ENCODE data around the gene PSMC4. TPM values are rescaled to one million over a fixed set of nuclear protein-coding genes. Genes with fewer than 3 reads are reported as not detected.

The PSMC4 gene
- total RNA-seq, 1 donor from 2014 or later = 91.1 TPM

DNA sequence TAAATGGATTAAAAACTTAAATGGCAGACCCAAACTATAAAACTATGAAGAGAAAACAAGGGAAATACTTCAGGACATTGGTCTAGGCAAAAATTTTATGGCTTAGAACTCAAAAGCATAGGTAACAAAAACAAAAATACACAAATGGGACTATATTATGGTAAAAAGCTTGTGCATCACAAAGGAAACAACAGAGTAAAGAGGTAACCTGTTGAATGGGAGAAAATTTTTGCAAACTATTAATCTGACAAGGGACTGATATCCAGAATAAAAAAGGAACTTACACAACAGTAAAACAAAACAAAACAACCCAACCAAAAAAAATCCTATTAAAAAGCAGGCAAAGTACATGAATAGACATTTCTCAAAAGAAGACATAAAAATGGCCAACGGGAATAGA is 16.6 kb downstream of the PSMC4 start:
- no peak for DNase-seq (ENCODE audit: low spot score)

DNA sequence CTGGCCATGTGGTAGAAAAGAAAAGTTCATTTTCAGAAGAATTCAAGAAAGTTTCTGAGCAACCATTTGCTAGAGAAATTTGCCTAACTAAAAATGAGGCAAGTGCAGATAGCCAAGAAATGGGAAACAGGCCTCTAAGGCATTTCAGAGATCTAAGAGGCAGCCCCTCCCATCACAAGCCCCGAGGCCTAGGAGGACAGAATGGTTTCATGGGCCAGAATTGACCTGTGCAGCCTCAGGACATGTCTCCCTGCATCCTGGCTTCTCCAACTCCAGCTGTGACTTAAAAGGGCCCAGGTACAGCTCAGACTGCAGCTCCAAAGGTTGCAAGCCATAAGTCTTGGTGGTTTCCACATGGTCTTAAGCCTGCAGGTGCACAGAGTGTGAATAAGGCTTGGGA is 22.6 kb downstream of the PSMC4 start:
- DNase-seq (ENCODE audit: low spot score) = no peak

DNA sequence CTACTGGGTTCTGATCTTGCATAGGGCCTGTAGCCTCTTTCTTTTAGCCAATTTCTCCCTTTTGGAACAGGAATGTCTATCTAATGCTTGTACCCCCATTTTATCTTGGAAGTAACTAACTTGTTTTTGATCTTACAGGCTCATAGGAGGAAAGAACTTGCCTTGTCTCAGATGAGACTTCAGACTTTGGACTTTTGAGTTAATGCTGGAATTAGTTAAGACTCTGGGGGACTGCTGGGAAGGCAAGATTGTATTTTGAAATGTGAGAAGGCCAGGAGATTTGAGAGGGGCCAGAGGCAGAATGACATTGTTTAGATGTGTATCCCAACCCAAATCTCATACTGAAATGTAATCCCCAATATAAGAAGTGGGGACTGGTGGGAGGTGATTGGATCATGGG is 23.4 kb downstream of the PSMC4 start:
- DNase-seq (ENCODE audit: low spot score) = no peak

DNA sequence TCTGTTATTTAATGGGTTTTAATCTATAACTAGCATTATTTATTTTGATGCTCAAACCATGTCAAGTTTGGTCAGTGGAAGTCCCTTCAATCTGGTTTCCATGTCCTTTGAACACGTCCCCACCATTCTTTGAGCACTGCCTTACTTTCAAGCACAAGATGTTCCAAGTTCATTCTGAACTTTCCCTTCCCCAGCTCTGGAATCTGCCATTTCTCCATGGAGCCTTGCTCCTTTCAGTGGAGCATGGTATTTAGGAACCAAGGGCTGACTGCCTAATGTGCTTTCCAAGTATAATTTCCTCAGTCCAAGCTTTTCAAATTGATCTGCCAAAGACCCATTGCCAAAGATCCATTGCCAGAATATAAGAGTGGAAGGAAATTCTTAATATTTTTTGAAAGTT is 24.8 kb downstream of the PSMC4 start:
- DNase-seq (ENCODE audit: low spot score) = no peak

DNA sequence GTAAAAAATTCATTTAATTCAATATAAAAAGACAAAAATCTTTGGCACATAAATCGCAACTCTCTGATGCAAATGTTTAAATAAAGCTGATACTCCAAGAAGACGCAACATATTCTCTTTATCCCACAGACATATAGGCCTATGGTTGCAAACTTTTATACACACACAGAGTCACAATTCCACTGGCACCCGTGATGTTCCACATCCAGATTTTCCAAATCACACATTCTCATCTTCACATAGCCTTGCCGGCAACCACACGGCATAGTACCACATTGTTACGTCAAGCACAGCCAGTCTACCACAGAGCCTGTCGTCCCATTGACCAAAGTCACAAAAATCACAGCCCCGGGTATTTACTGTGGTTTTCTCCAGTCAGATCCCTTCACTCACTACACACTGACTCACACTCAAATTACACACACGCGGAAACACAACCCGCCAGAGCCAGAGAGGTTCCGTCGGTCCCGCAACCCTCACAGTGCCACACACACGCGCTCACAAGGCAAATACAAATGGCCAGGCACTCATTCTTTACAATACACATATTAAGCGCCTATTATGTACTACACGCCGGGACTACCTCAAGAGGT is 25.3 kb downstream of the PSMC4 start:
- no peak for DNase-seq (ENCODE audit: low spot score)

DNA sequence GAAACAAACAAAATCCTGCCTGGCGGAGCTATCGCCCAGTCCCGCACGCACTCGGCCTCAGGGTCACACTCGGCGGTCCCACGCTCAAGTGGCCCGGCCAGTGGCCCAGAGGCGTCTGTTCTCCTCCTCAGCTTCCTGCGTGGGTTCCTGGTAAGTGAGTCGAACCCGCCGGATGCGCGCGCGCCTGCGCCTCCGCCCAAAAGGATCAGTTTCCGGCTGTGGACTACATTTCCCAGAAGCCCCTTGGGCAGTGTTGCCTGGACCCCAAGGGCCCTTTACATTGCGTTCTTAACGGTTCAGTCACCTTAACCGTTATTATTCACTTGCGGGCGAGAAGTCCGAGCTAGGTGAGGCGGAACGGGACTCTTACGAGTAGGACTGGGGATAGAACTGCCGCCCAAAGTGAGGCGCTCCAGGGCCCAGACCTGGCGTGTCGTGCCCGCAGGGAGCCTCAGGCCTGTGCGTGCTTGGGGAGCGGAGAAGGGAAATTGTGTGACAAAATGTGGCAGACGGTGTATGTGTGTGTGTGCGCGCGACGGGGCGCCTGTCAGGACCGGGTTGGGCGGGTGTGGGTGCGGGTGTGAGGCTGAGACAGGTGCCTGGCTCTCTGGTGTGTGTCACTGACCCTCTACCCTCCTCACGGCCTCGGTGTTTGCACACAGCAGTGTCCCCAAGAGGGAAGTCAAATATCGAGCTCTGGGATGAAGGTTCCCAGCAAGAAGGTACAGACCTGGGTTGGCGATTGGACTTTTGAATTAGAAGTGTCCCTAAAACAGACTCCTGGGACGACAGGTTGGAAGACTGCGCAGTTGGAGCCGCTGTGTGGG is 26.1 kb downstream of the PSMC4 start, which contains the start of gene ZNF546:
Gene ZNF546 (plus strand): TSS at position 250 of the 827 bp plus-strand sequence. CDS start 1,267 bp downstream, outside the sequence.
- peak; percentile 94 for DNase-seq (ENCODE audit: low spot score)

DNA sequence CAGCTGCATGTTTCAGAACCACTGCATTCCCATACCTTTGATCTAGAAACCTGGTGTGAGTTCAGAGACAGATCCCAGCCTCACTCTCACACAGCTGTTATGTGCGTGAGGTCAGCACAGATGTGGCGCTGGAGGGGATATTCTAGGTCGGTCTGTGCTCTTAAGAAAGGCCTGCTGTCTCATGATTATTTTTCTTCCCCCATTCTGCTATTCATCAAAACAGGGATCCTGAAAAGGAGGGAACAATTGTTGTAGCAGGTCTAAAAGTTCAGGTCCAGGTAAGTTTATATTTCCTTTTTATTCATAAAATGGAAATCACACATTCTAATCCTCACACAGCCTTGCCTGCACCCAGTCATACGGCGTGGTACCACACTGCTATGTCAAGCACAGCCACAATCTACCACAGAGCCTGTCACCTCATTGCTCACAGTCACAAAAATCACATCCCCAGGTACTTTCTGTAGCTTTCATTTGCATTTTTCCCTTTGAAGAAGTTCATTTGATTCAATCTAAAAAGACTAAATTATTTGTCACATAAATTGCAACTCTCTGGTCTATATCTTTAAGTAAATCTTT is 26.8 kb downstream of the PSMC4 start:
- DNase-seq (ENCODE audit: low spot score) = no peak

DNA sequence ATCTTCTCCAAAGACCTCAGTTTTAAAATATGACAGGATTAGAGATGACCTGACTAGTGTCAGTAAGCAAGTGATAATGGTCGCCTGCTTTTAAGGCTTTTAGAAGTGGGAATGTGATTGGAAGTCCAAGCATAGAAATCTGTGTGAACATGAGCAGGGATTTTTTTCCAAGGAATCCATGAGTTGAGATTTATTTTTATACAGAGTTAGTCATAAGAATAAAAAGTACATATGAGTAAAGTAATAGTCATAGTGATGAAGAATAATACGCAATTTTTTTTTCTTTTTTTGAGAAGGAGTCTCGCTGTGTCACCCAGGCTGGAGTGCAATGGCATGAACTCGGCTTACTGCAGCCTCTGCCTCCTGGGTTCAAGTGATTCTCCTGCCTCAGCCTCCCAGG is 27.5 kb downstream of the PSMC4 start:
- no peak for DNase-seq (ENCODE audit: low spot score)

DNA sequence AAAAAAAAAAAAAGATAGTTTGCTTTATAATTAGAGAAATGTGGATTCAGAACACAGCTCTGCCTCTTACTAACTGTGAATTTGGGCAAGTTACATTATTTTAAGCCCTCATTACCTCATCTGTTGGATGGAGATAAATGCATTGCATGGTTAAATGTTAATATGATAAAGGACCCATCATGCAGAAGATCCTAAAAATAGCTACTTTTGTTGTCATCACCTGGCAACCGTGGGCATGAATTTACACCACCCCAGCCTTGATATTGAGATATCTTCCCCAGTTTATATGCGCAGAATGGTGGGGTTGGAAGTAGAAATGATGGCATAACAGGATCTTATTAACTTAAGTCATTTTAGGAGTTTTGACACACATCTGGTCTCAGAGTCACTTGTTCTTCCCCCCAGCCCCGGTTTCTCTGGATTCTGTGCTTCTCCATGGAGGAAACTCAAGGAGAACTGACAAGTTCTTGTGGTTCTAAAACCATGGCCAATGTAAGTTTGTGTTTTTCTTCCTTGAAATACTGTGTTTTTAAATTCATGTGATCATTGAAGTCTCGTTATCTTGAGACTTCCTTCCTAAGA is 34.8 kb downstream of the PSMC4 start:
- DNase-seq (ENCODE audit: low spot score) = no peak

DNA sequence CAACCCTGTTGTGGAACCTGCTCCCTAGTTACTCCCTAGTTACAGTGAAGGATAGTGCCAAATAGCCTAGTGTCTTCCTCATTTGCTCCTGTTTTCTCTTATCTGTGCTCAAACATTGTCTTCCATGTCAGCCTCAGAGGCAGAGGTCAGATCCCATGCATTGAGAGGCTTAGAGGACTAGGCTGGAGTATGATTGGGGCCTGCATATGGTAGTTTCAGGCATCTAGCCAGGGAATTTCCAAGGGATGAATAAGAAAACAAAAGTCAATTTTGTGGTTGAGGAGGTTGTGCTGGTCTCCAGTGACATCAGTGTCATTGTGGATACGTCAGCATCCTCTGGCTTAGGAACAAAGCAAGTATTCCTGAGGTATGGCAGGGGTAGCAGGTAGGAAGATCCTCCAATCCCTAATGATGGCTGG is 35.3 kb downstream of the PSMC4 start:
- no peak for DNase-seq (ENCODE audit: low spot score)

DNA sequence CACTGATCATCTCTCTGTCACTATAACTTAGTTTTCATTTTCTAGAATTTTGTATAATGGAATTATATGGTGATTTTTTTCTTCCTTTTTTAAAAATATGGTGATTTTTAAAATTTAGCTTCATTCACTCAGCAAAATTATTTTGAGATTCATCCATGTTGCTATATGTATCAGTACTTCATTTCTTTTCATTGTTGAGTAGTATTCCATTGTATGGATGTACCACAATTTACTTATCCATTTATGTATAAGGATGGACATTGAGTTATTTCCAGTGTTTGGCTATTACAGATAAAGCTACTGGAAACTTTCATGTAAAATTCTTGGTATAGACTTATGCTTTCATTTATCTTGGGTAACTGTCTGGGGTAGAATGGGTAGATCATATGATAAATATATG is 38.7 kb downstream of the PSMC4 start:
- no peak for DNase-seq (ENCODE audit: low spot score)

DNA sequence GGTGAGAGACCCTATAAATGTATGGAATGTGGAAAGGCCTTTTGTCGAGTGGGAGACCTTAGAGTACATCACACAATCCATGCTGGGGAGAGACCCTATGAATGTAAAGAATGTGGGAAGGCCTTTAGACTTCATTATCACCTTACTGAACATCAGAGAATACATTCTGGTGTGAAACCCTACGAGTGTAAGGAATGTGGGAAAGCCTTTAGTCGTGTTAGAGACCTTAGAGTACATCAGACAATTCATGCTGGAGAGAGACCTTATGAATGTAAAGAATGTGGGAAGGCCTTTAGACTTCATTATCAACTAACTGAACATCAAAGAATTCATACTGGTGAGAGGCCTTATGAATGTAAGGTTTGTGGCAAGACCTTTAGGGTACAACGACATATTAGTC is 43.0 kb downstream of the PSMC4 start:
- DNase-seq (ENCODE audit: low spot score) = no peak

DNA sequence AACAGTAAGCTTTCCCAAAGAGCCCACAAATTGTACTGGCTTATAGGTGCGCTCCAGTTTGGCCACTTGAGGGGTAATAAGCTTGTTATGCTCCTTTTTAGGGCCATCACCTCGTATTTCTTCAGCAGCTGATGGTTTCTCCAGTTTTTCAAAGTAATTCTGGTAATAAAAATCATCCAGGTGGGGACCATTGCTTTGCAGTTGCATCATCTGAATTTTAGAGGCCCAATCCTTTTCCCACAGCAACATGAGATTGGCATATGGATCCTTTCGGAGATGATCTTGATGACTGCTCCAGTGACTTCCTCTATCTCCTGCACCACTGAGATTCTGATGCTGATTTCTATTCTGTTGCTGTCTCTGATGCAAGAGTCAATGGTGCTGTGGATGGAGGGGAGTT is 53.0 kb downstream of the PSMC4 start:
- DNase-seq (ENCODE audit: low spot score) = no peak

DNA sequence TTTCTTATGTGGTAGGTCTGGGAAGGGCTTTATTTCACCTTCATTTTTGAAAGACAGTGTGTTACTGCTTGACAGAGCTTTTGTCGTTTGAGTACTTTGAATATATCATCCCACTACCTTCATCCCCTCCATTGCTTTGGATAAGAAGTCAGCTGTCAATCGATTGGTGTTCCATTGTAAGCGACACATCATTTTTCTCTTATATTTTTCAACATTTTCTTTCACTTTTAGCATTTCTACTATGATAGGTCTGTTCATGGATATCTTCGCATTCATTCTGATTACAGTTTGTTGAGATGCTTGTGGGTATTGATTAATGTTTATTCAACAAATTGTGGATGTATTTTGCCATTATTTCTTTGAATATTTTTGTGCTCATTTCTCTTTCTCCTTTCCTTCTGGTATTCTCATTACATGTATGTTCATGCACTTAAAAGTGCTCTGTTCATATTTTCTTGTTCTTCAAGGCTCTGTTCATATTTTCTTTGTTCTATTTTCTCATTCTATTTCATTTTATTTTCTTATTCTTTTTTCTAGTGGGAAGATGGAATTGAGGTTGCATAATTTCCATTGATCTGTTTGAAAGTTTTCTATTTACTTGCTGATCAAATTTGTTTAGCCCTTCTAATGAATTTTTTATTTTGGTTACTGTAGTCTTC is 55.1 kb downstream of the PSMC4 start:
- no peak for DNase-seq (ENCODE audit: low spot score)

DNA sequence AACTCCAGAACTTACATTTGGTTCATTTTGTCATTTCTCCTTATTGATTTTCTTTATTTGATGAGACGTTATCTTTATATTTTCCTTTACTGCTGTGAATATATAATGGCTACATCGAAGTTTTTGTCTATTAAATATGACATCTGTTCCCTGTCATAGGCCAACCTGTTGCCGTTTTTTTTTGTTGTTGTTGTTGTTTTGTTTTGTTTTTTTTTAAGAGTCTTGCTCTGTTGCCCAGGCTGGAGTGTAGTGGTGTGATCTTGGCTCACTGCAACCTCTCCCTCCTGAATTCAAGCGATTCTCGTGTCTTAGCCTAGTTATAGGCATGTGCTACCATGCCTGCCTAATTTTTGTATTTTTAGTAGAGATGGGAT is 55.6 kb downstream of the PSMC4 start:
- no peak for DNase-seq (ENCODE audit: low spot score)

Other genes starting within 250 kb of the PSMC4 start
- gene CLC, start 233.1 kb upstream of the PSMC4 start, total RNA-seq = 0.35 TPM
- not detected for gene LEUTX, start 192.3 kb upstream of the PSMC4 start, total RNA-seq
- gene DYRK1B, start 137.0 kb upstream of the PSMC4 start, total RNA-seq = 35.8 TPM
- gene FBL, start 124.8 kb upstream of the PSMC4 start, total RNA-seq = 92.6 TPM
- gene FCGBP, start 36.5 kb upstream of the PSMC4 start, total RNA-seq = 4,969 TPM
- gene ZNF546, start 25.9 kb downstream of the PSMC4 start, total RNA-seq = 7.0 TPM
- 31.2 TPM for gene ZNF780B, start 85.1 kb downstream of the PSMC4 start, total RNA-seq
- gene ZNF780A, start 119.8 kb downstream of the PSMC4 start, total RNA-seq = 24.1 TPM
- gene MAP3K10, start 220.3 kb downstream of the PSMC4 start, total RNA-seq = 25.8 TPM
- gene TTC9B, start 247.2 kb downstream of the PSMC4 start, total RNA-seq = not detected

All from mucosa of gallbladder (tissue), 1 donor.